GM12878 (cell line): ENCODE measurements around the gene FIBCD1. TPM values are rescaled to one million over a fixed set of nuclear protein-coding genes. Genes with fewer than 3 reads are reported as not detected.

ENCODE experiments used
- ATAC-seq: fragments of 200-7000 bp; cut with Tn5 transposase; 3 replicates; pipeline ENCODE4 v1.9.1; 2020; ENCODE audit warnings: mild to moderate bottlenecking, moderate library complexity
- BruUV-seq: library from RNA; stranded (reverse); fragments of 400-500 nt; replicated peaks from 2 replicates; lab custom pipeline; 2021; lab: Mats Ljungman, UMichigan
- CTCF ChIA-PET: fragments of 300-600 bp; sonication (Branson Sonifier 250); formaldehyde crosslinking; extraction: SDS; loops from one replicate; lab custom pipeline; 2021; ENCODE audit warnings: inconsistent platforms; lab: Yijun Ruan, JAX
- POLR2A ChIA-PET: fragments of 350-600 bp; formaldehyde crosslinking; extraction: SDS; loops from one replicate; lab custom pipeline; 2021; ENCODE audit warnings: inconsistent platforms; lab: Charles Lee
- RAD21 ChIA-PET: fragments of 300-600 bp; sonication (Branson Sonifier 250); formaldehyde crosslinking; loops from one replicate; lab custom pipeline; 2023; ENCODE audit warnings: antibody characterized with exemption; ENCODE audit not compliant: unreplicated experiment; lab: Charles Lee
- SMC1A ChIA-PET: fragments of 300-600 bp; sonication (Branson Sonifier 250); formaldehyde crosslinking; loops from one replicate; lab custom pipeline; 2023; ENCODE audit not compliant: unreplicated experiment, uncharacterized antibody; lab: Charles Lee
- DNase-seq: peaks from one replicate; pipeline ENCODE4 v3.0.0-alpha.2; 2011; ENCODE audit warnings: low read depth, low spot score
- FAIRE-seq: peaks from 3 replicates; lab custom pipeline; 2011; peaks lifted over from hg19 to GRCh38; lab: Jason Lieb, UNC
- H2AFZ ChIP-seq: 2 replicates; pipeline ENCODE4 v1.6.0; 2011; ENCODE audit warnings: low read depth, low read length, control low read depth; ENCODE audit not compliant: control insufficient read depth
- H3K27ac ChIP-seq: 2 replicates; pipeline ENCODE4 v1.5.1; 2011; ENCODE audit warnings: control low read depth; ENCODE audit not compliant: control insufficient read depth, insufficient read depth
- H3K27me3 ChIP-seq, 2 experiments: replicated peaks in 1 of 2; 2 replicates each; pipeline versions ENCODE4 v1.6.0 to v1.6.1; 2011; ENCODE audit warnings: low read length in 1 of 2; ENCODE audit not compliant: control insufficient read depth in 2 of 2, insufficient read depth in 2 of 2
- H3K36me3 ChIP-seq, 2 experiments: 2 replicates each; pipeline ENCODE4 v1.5.1; 2011; ENCODE audit warnings: low read length in 1 of 2; ENCODE audit not compliant: control insufficient read depth in 2 of 2, insufficient read depth in 2 of 2
- H3K4me1 ChIP-seq: 2 replicates; pipeline ENCODE4 v1.6.1; 2011; ENCODE audit warnings: mild to moderate bottlenecking, low read length, moderate library complexity, mixed read lengths; ENCODE audit not compliant: control insufficient read depth, insufficient read depth
- H3K4me2 ChIP-seq: 2 replicates; pipeline ENCODE4 v1.6.0; 2011; ENCODE audit warnings: control low read depth; ENCODE audit not compliant: control insufficient read depth, insufficient read depth
- H3K4me3 ChIP-seq: fragments of 200-600 bp; sonication (generic); 2 replicates; pipeline ENCODE4 v1.5.1; 2016
- H3K79me2 ChIP-seq: 2 replicates; pipeline ENCODE4 v1.6.0; 2011; ENCODE audit warnings: low read length; ENCODE audit not compliant: control insufficient read depth, insufficient read depth
- H3K9ac ChIP-seq: 2 replicates; pipeline ENCODE4 v1.8.0; 2011; ENCODE audit warnings: low read length, control low read depth, mixed read lengths; ENCODE audit not compliant: control insufficient read depth, insufficient read depth
- H3K9me3 ChIP-seq: replicated peaks from 3 replicates; pipeline ENCODE4 v1.5.1; 2011; ENCODE audit warnings: mild to moderate bottlenecking, low read length; ENCODE audit not compliant: control insufficient read depth, insufficient read depth
- H4K20me1 ChIP-seq: 2 replicates; pipeline ENCODE4 v1.6.0; 2011; ENCODE audit not compliant: control insufficient read depth, insufficient read depth
- ATF2 ChIP-seq: IDR thresholded peaks from 2 replicates; pipeline ENCODE4 v1.6.1; 2012; ENCODE audit warnings: low read length, inconsistent platforms
- BACH1 ChIP-seq: fragments of 450-650 bp; IDR thresholded peaks from 2 replicates; pipeline ENCODE4 v1.6.1; 2017; ENCODE audit warnings: mild to moderate bottlenecking, borderline replicate concordance
- BMI1 ChIP-seq: fragments of 450-650 bp; IDR thresholded peaks from 2 replicates; pipeline ENCODE4 v1.6.1; 2016; ENCODE audit warnings: mild to moderate bottlenecking, moderate library complexity, borderline replicate concordance
- CBFB ChIP-seq: IDR thresholded peaks from 2 replicates; pipeline ENCODE4 v1.6.1; 2016; ENCODE audit warnings: antibody characterized with exemption, low read depth
- CHD4 ChIP-seq: fragments of 200-600 bp; sonication (generic); IDR thresholded peaks from 2 replicates; pipeline ENCODE4 v1.6.1; 2016; ENCODE audit warnings: mild to moderate bottlenecking
- NRF1 ChIP-seq: conservative IDR thresholded peaks from 2 replicates; pipeline ENCODE4 v1.6.1; 2011; ENCODE audit warnings: mild to moderate bottlenecking, low read depth, low read length, improper control_type of control experiment
- SRF ChIP-seq, 2 experiments: IDR thresholded peaks; 2 replicates each; pipeline ENCODE4 v1.6.1; 2011; ENCODE audit warnings: low read depth in 2 of 2, low read length in 2 of 2, mild to moderate bottlenecking in 1 of 2, moderate library complexity in 1 of 2
- STAT3 ChIP-seq: IDR thresholded peaks from 2 replicates; pipeline ENCODE4 v1.6.1; 2011; ENCODE audit warnings: low read depth, low read length, improper control_type of control experiment
- WGBS: methylation state at CpG from one replicate; pipeline ENCODE4 v1.1.6; 2016; ENCODE audit warnings: low lambda C conversion rate; ENCODE audit not compliant: insufficient replicate concordance, insufficient coverage; ENCODE audit errors: missing lambda C conversion rate; 5-methylcytosine and 5-hydroxymethylcytosine counted together
- in situ Hi-C: fragments of 300-500 bp; cut with MboI; formaldehyde crosslinking; loops from 9 replicates; pipeline ENCODE4 v1.14.3; 2018; ENCODE audit warnings: mixed read lengths
- intact Hi-C: fragments of 100-400 bp; cut with micrococcal nuclease; formaldehyde crosslinking; loops from one replicate; pipeline ENCODE4 v1.14.2; 2022; ENCODE audit not compliant: unreplicated experiment
- polyA plus RNA-seq, 11 experiments: library from polyadenylated mRNA; depleted of rRNA in 4 of 11; unstranded in 6 of 11; stranded (reverse) in 5 of 11; fragments of >200 nt; fragmentation: Nextera tagmentation in 4 of 11; fragmentation: Illumina TruSeq in 1 of 11; extraction: Ambion mirVana in 4 of 11; extraction: Trizol in 1 of 11; gene quantifications; 1 replicate in 1 of 11; 2 replicates in 10 of 11; pipeline versions ENCODE4 v1.2.1 to v1.2.3, GENCODE V29; 2011 to 2016; ENCODE audit warnings: inconsistent platforms in 2 of 11, missing spikeins in 2 of 11, low read depth in 1 of 11
- total RNA-seq, 4 experiments: library from RNA; depleted of rRNA in 3 of 4; stranded (reverse); fragments of >200 nt in 3 of 4; fragmentation: Illumina TruSeq in 1 of 4; extraction: Trizol in 1 of 4; gene quantifications; 2 replicates each; pipeline versions ENCODE4 v1.2.1 to v1.2.3, GENCODE V29; 2013 to 2021
- TF ChIP-seq, protein P1 (sequence below): fragments of 450-650 bp; IDR thresholded peaks from 2 replicates; pipeline ENCODE4 v1.6.1; 2017; ENCODE audit warnings: mild to moderate bottlenecking, low read depth, inconsistent platforms; ENCODE audit not compliant: poor library complexity, severe bottlenecking
- TF ChIP-seq, protein P2 (sequence below): fragments of 450-650 bp; formaldehyde crosslinking; IDR thresholded peaks from 2 replicates; pipeline ENCODE4 v1.4.0; 2020; ENCODE audit warnings: mild to moderate bottlenecking, moderate library complexity

FIBCD1 gene
- total and polyA plus RNA-seq, 10 of the 15 experiments (the other 5 are each of a cell fraction or from before 2014, with no cell fraction given): 0.04 to 0.95 (median 0.25) TPM; not detected in 6

- H3K4me3 ChIP-seq: no peak overlapping the region
- DNase-seq (no peak), ATAC-seq (no peak), FAIRE-seq (no peak)
- 96% methylated on average over 19 of the region's 25 CpGs for WGBS
- ChIA-PET CTCF (no interaction called here), POLR2A (no interaction called here)
- H2AFZ ChIP-seq: no peak overlapping the region
- no peaks in the 10 kb centered on the region for H3K27me3 ChIP-seq
- no peaks in the 10 kb centered on the region for H3K79me2 ChIP-seq
- no peak overlapping the region for H3K4me2 ChIP-seq
- no TSS peak for BruUV-seq
- H3K9ac ChIP-seq: no peak overlapping the region
- no peaks in the 10 kb centered on the region for H3K9me3 ChIP-seq
- peaks cover 29 to 40% of the 10 kb centered on the region in 2 experiments for H3K36me3 ChIP-seq
- H3K4me1 ChIP-seq: no peaks in the 10 kb centered on the region
- in situ Hi-C loops: no loop called here
- TF ChIP-seq SRF (IDR thresholded peaks at IDR 0.05; ENCODE audit: low read depth in 2 of 2, low read length in 2 of 2): peak in 1 of 2 experiments; percentile 29; a peak in 1 of 4 replicates
- TF ChIP-seq, protein P1, sequence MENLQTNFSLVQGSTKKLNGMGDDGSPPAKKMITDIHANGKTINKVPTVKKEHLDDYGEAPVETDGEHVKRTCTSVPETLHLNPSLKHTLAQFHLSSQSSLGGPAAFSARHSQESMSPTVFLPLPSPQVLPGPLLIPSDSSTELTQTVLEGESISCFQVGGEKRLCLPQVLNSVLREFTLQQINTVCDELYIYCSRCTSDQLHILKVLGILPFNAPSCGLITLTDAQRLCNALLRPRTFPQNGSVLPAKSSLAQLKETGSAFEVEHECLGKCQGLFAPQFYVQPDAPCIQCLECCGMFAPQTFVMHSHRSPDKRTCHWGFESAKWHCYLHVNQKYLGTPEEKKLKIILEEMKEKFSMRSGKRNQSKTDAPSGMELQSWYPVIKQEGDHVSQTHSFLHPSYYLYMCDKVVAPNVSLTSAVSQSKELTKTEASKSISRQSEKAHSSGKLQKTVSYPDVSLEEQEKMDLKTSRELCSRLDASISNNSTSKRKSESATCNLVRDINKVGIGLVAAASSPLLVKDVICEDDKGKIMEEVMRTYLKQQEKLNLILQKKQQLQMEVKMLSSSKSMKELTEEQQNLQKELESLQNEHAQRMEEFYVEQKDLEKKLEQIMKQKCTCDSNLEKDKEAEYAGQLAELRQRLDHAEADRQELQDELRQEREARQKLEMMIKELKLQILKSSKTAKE: no peak
- TF ChIP-seq, all 136 proteins: peak for 1
- ChIA-PET SMC1A (no interaction called here), RAD21 (no interaction called here)
- intact Hi-C loops: no loop called here
- Histone ChIP-seq H3K27ac (no peak overlapping the region), H4K20me1 (no peaks in the 10 kb centered on the region)
Observed at GRCh38 chr9:130884111-130884531, 54.9 kb downstream of the FIBCD1 start.

DNA sequence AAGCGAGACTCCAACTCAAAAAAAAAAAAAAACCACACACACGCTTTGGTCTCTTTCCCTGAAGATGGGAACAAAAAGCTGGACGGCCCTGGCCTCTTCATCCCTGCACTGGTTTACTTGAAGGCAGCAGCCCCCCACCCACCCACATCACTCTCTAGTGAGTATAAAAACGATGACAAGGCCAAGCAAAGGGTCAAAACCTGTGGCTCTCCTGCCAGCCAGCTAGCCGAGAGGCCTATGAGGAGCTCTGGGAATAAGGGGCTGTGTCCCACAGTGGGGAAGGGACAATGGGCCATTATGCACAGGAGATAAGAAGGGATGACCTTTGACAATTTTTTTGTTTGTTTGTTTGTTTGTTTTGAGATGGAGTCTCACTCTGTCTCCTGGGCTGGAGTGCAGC, 55.6 kb downstream of the FIBCD1 start:
- no peaks in the 10 kb centered on the region for H4K20me1 ChIP-seq
- no peak overlapping the region for H3K4me2 ChIP-seq
- H3K9ac ChIP-seq: no peak overlapping the region
- no peaks in the 10 kb centered on the region for H3K9me3 ChIP-seq
- no peak overlapping the region for H3K4me3 ChIP-seq
- no TSS peak for BruUV-seq
- ChIA-PET SMC1A (no interaction called here), CTCF (no interaction called here), POLR2A (interaction anchor here (0.6 to 0.7 kb wide), 2 partner anchors 13 to 373 kb away, joined by 3 to 5 read pairs; no protein-coding TSS in a partner anchor), RAD21 (no interaction called here)
- intact Hi-C loops (no loop called here), in situ Hi-C loops (no loop called here)
- no peaks in the 10 kb centered on the region for H3K4me1 ChIP-seq
- ATAC-seq (no peak), FAIRE-seq (no peak), DNase-seq (no peak)
- no peak overlapping the region for H3K27ac ChIP-seq
- no peaks in the 10 kb centered on the region for H3K79me2 ChIP-seq
- peaks cover 26 to 41% of the 10 kb centered on the region in 2 experiments for H3K36me3 ChIP-seq
- no peaks in the 10 kb centered on the region for H3K27me3 ChIP-seq
- no peak overlapping the region for H2AFZ ChIP-seq
- 84% methylated on average over 4 of the region's 5 CpGs for WGBS
- TF ChIP-seq, protein P2, sequence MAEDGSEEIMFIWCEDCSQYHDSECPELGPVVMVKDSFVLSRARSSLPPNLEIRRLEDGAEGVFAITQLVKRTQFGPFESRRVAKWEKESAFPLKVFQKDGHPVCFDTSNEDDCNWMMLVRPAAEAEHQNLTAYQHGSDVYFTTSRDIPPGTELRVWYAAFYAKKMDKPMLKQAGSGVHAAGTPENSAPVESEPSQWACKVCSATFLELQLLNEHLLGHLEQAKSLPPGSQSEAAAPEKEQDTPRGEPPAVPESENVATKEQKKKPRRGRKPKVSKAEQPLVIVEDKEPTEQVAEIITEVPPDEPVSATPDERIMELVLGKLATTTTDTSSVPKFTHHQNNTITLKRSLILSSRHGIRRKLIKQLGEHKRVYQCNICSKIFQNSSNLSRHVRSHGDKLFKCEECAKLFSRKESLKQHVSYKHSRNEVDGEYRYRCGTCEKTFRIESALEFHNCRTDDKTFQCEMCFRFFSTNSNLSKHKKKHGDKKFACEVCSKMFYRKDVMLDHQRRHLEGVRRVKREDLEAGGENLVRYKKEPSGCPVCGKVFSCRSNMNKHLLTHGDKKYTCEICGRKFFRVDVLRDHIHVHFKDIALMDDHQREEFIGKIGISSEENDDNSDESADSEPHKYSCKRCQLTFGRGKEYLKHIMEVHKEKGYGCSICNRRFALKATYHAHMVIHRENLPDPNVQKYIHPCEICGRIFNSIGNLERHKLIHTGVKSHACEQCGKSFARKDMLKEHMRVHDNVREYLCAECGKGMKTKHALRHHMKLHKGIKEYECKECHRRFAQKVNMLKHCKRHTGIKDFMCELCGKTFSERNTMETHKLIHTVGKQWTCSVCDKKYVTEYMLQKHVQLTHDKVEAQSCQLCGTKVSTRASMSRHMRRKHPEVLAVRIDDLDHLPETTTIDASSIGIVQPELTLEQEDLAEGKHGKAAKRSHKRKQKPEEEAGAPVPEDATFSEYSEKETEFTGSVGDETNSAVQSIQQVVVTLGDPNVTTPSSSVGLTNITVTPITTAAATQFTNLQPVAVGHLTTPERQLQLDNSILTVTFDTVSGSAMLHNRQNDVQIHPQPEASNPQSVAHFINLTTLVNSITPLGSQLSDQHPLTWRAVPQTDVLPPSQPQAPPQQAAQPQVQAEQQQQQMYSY (CRISPR knock-in tag): no peak
- no peak for TF ChIP-seq BACH1
- no peak for TF ChIP-seq CHD4
- no peak for TF ChIP-seq BMI1
- no peak for TF ChIP-seq ATF2
- no peak for TF ChIP-seq NRF1
- TF ChIP-seq SRF (IDR thresholded peaks at IDR 0.05; ENCODE audit: low read depth in 2 of 2, low read length in 2 of 2): no peak
- no peak for TF ChIP-seq CBFB
- TF ChIP-seq STAT3: no peak
